Transverse colon (tissue), 4 donors: ENCODE data around the gene CHN1. TPM values are rescaled to one million over a fixed set of nuclear protein-coding genes. Genes with fewer than 3 reads are reported as not detected.

Source experiments
- DNase-seq: peaks from one replicate; pipeline ENCODE4 v3.0.0-alpha.2; 2019
- H3K27ac ChIP-seq, 4 donors: fragments of 200-600 bp; sonication (generic); 2 replicates each; pipeline ENCODE4 v1.5.1; 2016 to 2018; ENCODE audit warnings: inconsistent platforms in 4 of 4
- H3K27me3 ChIP-seq: fragments of 200-600 bp; sonication (generic); 2 replicates; pipeline ENCODE4 v1.5.1; 2017; ENCODE audit warnings: inconsistent platforms
- H3K36me3 ChIP-seq, 4 donors: fragments of 200-600 bp; sonication (generic); 2 replicates each; pipeline ENCODE4 v1.5.1; 2017 to 2019; ENCODE audit warnings: inconsistent platforms in 4 of 4
- H3K4me1 ChIP-seq, 4 donors: fragments of 200-600 bp; sonication (generic); 2 replicates each; pipeline ENCODE4 v1.5.1; 2017 to 2020; ENCODE audit warnings: inconsistent platforms in 4 of 4
- H3K4me3 ChIP-seq, 4 donors: fragments of 200-600 bp; sonication (generic); 1 replicate in 1 of 4; 2 replicates in 3 of 4; pipeline versions ENCODE4 v1.5.1 to v1.6.1; 2017 to 2019; ENCODE audit warnings: inconsistent platforms in 4 of 4
- H3K9me3 ChIP-seq, 2 donors: fragments of 200-600 bp; sonication (generic); 2 replicates each; pipeline ENCODE4 v1.5.1; 2017 to 2019; ENCODE audit warnings: inconsistent platforms in 2 of 2
- CTCF ChIP-seq, 5 experiments: fragments of 200-600 bp in 3 of 5; fragments of 450-650 bp in 2 of 5; sonication (generic) in 3 of 5; IDR thresholded peaks; 1 replicate in 2 of 5; 2 replicates in 3 of 5; pipeline ENCODE4 v1.5.1; 2016 to 2017; ENCODE audit warnings: antibody characterized with exemption in 5 of 5, inconsistent platforms in 3 of 5, mild to moderate bottlenecking in 2 of 5, moderate library complexity in 1 of 5
- EP300 ChIP-seq: sonication (generic); formaldehyde crosslinking; IDR thresholded peaks from one replicate; pipeline ENCODE4 v1.6.1; 2017; ENCODE audit warnings: antibody characterized with exemption, low read depth
- POLR2A ChIP-seq: fragments of 450-650 bp; IDR thresholded peaks from one replicate; pipeline ENCODE4 v1.6.1; 2016; ENCODE audit warnings: antibody characterized with exemption, mild to moderate bottlenecking, moderate library complexity
- POLR2AphosphoS5 ChIP-seq, 3 donors: sonication (generic); formaldehyde crosslinking; IDR thresholded peaks; one replicate each; pipeline ENCODE4 v1.6.1; 2016; ENCODE audit warnings: antibody characterized with exemption in 3 of 3
- WGBS, 2 donors: methylation state at CpG; one replicate each; pipeline ENCODE4 v1.1.5; 2018; ENCODE audit warnings: low coverage in 1 of 2; 5-methylcytosine and 5-hydroxymethylcytosine counted together
- in situ Hi-C, 4 donors: fragments of 200-750 bp; cut with MboI; loops; one replicate each; pipeline versions ENCODE4 v1.15.0 to v1.15.1; 2017; ENCODE audit warnings: low sequenced_read_pairs in 3 of 4, low pct_ligation_motif_present in 1 of 4, low pct_unique_long_range_greater_than_20kb in 1 of 4
- intact Hi-C: fragments of 100-400 bp; cut with DNase I; formaldehyde crosslinking; loops from one replicate; pipeline ENCODE4 v1.15.1; 2023; ENCODE audit warnings: low total_unique reads
- total RNA-seq, 4 donors: library from RNA; depleted of rRNA; stranded (reverse); fragments of >200 nt; gene quantifications; one replicate each; pipeline ENCODE4 v1.1.0, GENCODE V29; 2016

Gene CHN1
- total RNA-seq, 4 donors from 2014 or later: 1.6 to 3.2 (median 3.0) TPM; not detected in 1

GRCh38 chr2:174759381-174760065, 245.7 kb downstream of the CHN1 start:
- Histone ChIP-seq H3K27ac (peak overlapping the region; percentile 35 to 68 (median 56)), H3K36me3 (no peaks in the 10 kb centered on the region), H3K4me1 (peaks cover 0 to 7% (median 2%) of the 10 kb centered on the region in 4 donors), H3K27me3 (no peaks in the 10 kb centered on the region), H3K9me3 (no peaks in the 10 kb centered on the region), H3K4me3 (no peak overlapping the region)
- DNase-seq: peak; percentile 64
- in situ Hi-C loops: no loop called here
- 65% methylated on average over 11 of the region's 11 CpGs; no CpG with 5 or more reads in 1 of the 2 donors for WGBS, 2 donors
- TF ChIP-seq POLR2AphosphoS5 (IDR thresholded peaks at IDR 0.05) (no peak), EP300 (no peak), CTCF (IDR thresholded peaks at IDR 0.05) (no peak)
- intact Hi-C loops: no loop called here

GRCh38 chr2:174756743-174757142, 248.4 kb downstream of the CHN1 start:
- DNase-seq: no peak
- WGBS, 2 donors: 79 to 90% methylated on average over 5 to 10 of the region's 10 CpGs
- H3K27me3 ChIP-seq: no peaks in the 10 kb centered on the region
- TF ChIP-seq POLR2A (no peak), POLR2AphosphoS5 (IDR thresholded peaks at IDR 0.05) (no peak), EP300 (no peak), CTCF (IDR thresholded peaks at IDR 0.05) (no peak)
- H3K9me3 ChIP-seq: no peaks in the 10 kb centered on the region
- no peak overlapping the region for H3K4me3 ChIP-seq
- H3K4me1 ChIP-seq: peaks cover 0 to 7% (median 2%) of the 10 kb centered on the region in 4 donors
- H3K27ac ChIP-seq: no peak overlapping the region
- in situ Hi-C loops: no loop called here
- no peaks in the 10 kb centered on the region for H3K36me3 ChIP-seq
- intact Hi-C loops: no loop called here

GRCh38 chr2:174753038-174753633, 252.0 kb downstream of the CHN1 start:
- Histone ChIP-seq H3K9me3 (no peaks in the 10 kb centered on the region), H3K4me3 (no peak overlapping the region), H3K27ac (no peak overlapping the region), H3K36me3 (no peaks in the 10 kb centered on the region), H3K27me3 (no peaks in the 10 kb centered on the region), H3K4me1 (no peaks in the 10 kb centered on the region)
- no peak for TF ChIP-seq CTCF (IDR thresholded peaks at IDR 0.05)
- no peak for TF ChIP-seq POLR2AphosphoS5 (IDR thresholded peaks at IDR 0.05)
- no peak for TF ChIP-seq EP300
- TF ChIP-seq POLR2A: no peak
- in situ Hi-C loops: no loop called here
- DNase-seq: no peak
- 84% methylated on average over 13 of the region's 13 CpGs; no CpG with 5 or more reads in 1 of the 2 donors for WGBS, 2 donors
- intact Hi-C loops: no loop called here

GRCh38 chr2:174752403-174753037, 252.7 kb downstream of the CHN1 start:
- Histone ChIP-seq H3K4me1 (no peaks in the 10 kb centered on the region), H3K4me3 (no peak overlapping the region), H3K27ac (no peak overlapping the region), H3K36me3 (no peaks in the 10 kb centered on the region), H3K9me3 (no peaks in the 10 kb centered on the region), H3K27me3 (no peaks in the 10 kb centered on the region)
- 50 to 69% methylated on average over 3 to 4 of the region's 4 CpGs for WGBS, 2 donors
- no peak for TF ChIP-seq POLR2AphosphoS5 (IDR thresholded peaks at IDR 0.05)
- no peak for DNase-seq
- intact Hi-C loops (no loop called here), in situ Hi-C loops (no loop called here)
